HepG2 (cell line): ENCODE data around the gene IFIT5. TPM values are rescaled to one million over a fixed set of nuclear protein-coding genes. Genes with fewer than 3 reads are reported as not detected.

Experiments
- ETV6 ChIP-seq: sonication (generic); formaldehyde crosslinking; conservative IDR thresholded peaks from 2 replicates; pipeline ENCODE4 v1.4.0; 2020; ENCODE audit warnings: missing genetic modification reagents
- HIVEP1 ChIP-seq: sonication (generic); formaldehyde crosslinking; IDR thresholded peaks from 2 replicates; pipeline ENCODE4 v1.4.0; 2020; ENCODE audit warnings: mild to moderate bottlenecking, missing genetic modification reagents
- KDM5A ChIP-seq: fragments of 200-600 bp; sonication (generic); IDR thresholded peaks from 2 replicates; pipeline ENCODE4 v1.7.0; 2018; ENCODE audit warnings: antibody characterized with exemption, mild to moderate bottlenecking, low read length, borderline replicate concordance
- POLR2G ChIP-seq: fragments of 200-400 bp; formaldehyde crosslinking; IDR thresholded peaks from 2 replicates; pipeline ENCODE4 v1.6.1; 2018; ENCODE audit warnings: mild to moderate bottlenecking, low read depth, low read length, moderate library complexity
- TCF12 ChIP-seq, 2 experiments: fragments of 450-650 bp in 1 of 2; sonication (generic) in 1 of 2; formaldehyde crosslinking in 1 of 2; IDR thresholded peaks; 2 replicates each; pipeline versions ENCODE4 v1.6.1 to v1.8.0; 2017 to 2022; ENCODE audit warnings: antibody characterized with exemption in 1 of 2, mild to moderate bottlenecking in 1 of 2, missing genetic modification reagents in 1 of 2, moderate library complexity in 1 of 2
- TOPORS ChIP-seq: sonication (generic); formaldehyde crosslinking; IDR thresholded peaks from 2 replicates; pipeline ENCODE4 v1.8.0; 2023; ENCODE audit warnings: mild to moderate bottlenecking, missing genetic modification reagents
- YEATS2 ChIP-seq: sonication (generic); formaldehyde crosslinking; IDR thresholded peaks from 2 replicates; pipeline ENCODE4 v1.4.0; 2020; ENCODE audit warnings: missing genetic modification reagents, borderline replicate concordance
- ZC3H13 ChIP-seq: sonication (generic); formaldehyde crosslinking; IDR thresholded peaks from 2 replicates; pipeline ENCODE4 v1.8.1; 2023; ENCODE audit warnings: mild to moderate bottlenecking, missing genetic modification reagents, moderate library complexity
- ZEB1 ChIP-seq: IDR thresholded peaks from 2 replicates; pipeline ENCODE4 v1.6.1; 2012; ENCODE audit warnings: mild to moderate bottlenecking, low read depth, inconsistent platforms; ENCODE audit not compliant: insufficient replicate concordance
- ZIK1 ChIP-seq: sonication (generic); formaldehyde crosslinking; IDR thresholded peaks from 2 replicates; pipeline ENCODE4 v1.5.0; 2020; ENCODE audit warnings: mild to moderate bottlenecking, low read depth, missing genetic modification reagents, borderline replicate concordance
- ZMYM4 ChIP-seq: sonication (generic); formaldehyde crosslinking; IDR thresholded peaks from 2 replicates; pipeline ENCODE4 v1.8.1; 2023; ENCODE audit warnings: mild to moderate bottlenecking, missing genetic modification reagents
- ZNF121 ChIP-seq: sonication (generic); formaldehyde crosslinking; IDR thresholded peaks from 2 replicates; pipeline ENCODE4 v1.5.0; 2020; ENCODE audit warnings: mild to moderate bottlenecking, missing genetic modification reagents
- ZNF558 ChIP-seq: sonication (generic); formaldehyde crosslinking; IDR thresholded peaks from 2 replicates; pipeline ENCODE4 v1.9.0; 2022; ENCODE audit warnings: mild to moderate bottlenecking, missing genetic modification reagents, borderline replicate concordance
- ZSCAN9 ChIP-seq: IDR thresholded peaks from 2 replicates; pipeline ENCODE4 v1.6.1; 2016; ENCODE audit warnings: borderline replicate concordance
- polyA plus RNA-seq, 8 experiments: library from polyadenylated mRNA; depleted of rRNA in 3 of 8; stranded (reverse) in 7 of 8; unstranded in 1 of 8; fragments of >200 nt; fragmentation: Illumina TruSeq in 4 of 8; extraction: Trizol in 4 of 8; gene quantifications; 2 replicates each; pipeline versions ENCODE4 v1.2.1 to v1.2.3, GENCODE V29; 2011 to 2016; ENCODE audit warnings: low read depth in 4 of 8, missing spikeins in 1 of 8, mixed read lengths in 1 of 8; ENCODE audit not compliant: insufficient read depth in 1 of 8
- total RNA-seq, 5 experiments: library from RNA; depleted of rRNA; stranded (reverse); fragments of >200 nt; fragmentation: Illumina TruSeq; extraction: Trizol; gene quantifications; 2 replicates each; pipeline ENCODE4 v1.2.3, GENCODE V29; 2016; ENCODE audit warnings: low read depth in 1 of 5
- TF ChIP-seq, protein P1 (sequence below): sonication (generic); formaldehyde crosslinking; IDR thresholded peaks from 2 replicates; pipeline ENCODE4 v1.4.0; 2020; ENCODE audit warnings: missing genetic modification reagents, borderline replicate concordance
- TF ChIP-seq, protein P2 (sequence below): IDR thresholded peaks from 2 replicates; pipeline ENCODE4 v1.6.1; 2012; ENCODE audit warnings: low read length, improper control_type of control experiment
- TF ChIP-seq, protein P3 (sequence below): IDR thresholded peaks from 2 replicates; pipeline ENCODE4 v1.6.1; 2018; ENCODE audit warnings: missing genetic modification reagents, mild to moderate bottlenecking, missing compliant biosample characterization
- TF ChIP-seq, protein P4 (sequence below): sonication (generic); formaldehyde crosslinking; IDR thresholded peaks from 2 replicates; pipeline ENCODE4 v1.4.0; 2020; ENCODE audit warnings: mild to moderate bottlenecking, missing genetic modification reagents, borderline replicate concordance
- TF ChIP-seq, protein P5 (sequence below): sonication (generic); IDR thresholded peaks from 2 replicates; pipeline ENCODE4 v1.6.1; 2016; ENCODE audit warnings: low read depth, borderline replicate concordance

IFIT5 gene
- total and polyA plus RNA-seq, 2 of the 13 experiments (the other 11 are each of a cell fraction or from before 2014, with no cell fraction given) = 2.2 to 8.3 TPM

DNA sequence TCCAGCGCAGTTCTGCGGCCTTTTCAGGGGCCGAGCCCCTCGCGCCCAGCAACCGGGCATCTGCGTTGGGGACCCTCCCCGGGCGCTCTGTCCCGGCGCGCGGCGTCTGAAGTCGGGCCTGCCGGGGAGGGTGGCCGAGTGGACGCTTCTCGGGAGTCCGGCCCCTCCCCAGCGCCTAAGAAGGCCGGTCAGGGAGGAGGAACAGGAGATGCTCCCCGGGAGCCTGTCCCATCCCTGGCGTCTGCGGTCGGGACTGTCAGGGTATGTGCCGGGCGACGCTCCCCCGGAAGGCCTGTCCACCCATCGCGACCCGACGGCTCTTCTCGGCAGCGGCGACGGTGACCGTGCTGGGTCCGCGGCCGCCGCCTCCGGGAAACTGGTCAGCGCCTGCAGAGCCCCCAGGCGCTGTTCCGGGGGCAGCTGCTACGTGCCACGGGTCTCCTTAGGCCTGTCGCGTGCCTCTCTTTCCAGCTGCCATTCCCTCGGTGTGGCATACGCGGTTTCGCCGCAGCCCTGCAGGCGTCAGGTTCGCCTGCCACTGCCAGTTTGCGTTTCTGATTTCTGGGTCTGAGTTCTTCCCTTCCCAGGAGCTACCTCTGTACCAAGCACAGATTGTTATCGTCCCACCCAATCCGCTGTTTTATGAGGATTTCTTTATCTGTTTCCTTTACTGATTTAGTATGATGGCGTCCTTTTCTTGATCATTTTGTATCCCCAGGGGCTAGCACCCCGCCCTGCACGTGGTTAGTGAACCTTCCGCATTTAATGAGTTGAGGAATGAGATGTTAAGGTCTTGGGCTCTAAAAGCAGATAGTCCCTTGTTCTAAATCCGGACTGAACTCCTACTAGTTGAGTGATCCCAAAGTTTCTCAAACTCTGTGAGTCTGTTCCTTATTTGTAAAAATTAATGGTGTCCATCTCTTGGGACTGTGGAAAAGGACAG is 782 bp downstream of the IFIT5 start (continued):
- TF ChIP-seq, protein P1, sequence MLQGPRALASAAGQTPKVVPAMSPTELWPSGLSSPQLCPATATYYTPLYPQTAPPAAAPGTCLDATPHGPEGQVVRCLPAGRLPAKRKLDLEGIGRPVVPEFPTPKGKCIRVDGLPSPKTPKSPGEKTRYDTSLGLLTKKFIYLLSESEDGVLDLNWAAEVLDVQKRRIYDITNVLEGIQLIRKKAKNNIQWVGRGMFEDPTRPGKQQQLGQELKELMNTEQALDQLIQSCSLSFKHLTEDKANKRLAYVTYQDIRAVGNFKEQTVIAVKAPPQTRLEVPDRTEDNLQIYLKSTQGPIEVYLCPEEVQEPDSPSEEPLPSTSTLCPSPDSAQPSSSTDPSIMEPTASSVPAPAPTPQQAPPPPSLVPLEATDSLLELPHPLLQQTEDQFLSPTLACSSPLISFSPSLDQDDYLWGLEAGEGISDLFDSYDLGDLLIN (CRISPR knock-in tag) = no peak
- peak; percentile 55; the same call in 1 of the 2 replicates for TF ChIP-seq ZIK1 (CRISPR knock-in tag)
- TF ChIP-seq KDM5A = no peak
- peak; percentile 67; the same call in 1 of the 2 replicates for TF ChIP-seq ZC3H13 (CRISPR knock-in tag)
- no peak for TF ChIP-seq ZEB1
- peak; percentile 32; the same call in 1 of the 2 replicates for TF ChIP-seq HIVEP1
- TF ChIP-seq, protein P2, sequence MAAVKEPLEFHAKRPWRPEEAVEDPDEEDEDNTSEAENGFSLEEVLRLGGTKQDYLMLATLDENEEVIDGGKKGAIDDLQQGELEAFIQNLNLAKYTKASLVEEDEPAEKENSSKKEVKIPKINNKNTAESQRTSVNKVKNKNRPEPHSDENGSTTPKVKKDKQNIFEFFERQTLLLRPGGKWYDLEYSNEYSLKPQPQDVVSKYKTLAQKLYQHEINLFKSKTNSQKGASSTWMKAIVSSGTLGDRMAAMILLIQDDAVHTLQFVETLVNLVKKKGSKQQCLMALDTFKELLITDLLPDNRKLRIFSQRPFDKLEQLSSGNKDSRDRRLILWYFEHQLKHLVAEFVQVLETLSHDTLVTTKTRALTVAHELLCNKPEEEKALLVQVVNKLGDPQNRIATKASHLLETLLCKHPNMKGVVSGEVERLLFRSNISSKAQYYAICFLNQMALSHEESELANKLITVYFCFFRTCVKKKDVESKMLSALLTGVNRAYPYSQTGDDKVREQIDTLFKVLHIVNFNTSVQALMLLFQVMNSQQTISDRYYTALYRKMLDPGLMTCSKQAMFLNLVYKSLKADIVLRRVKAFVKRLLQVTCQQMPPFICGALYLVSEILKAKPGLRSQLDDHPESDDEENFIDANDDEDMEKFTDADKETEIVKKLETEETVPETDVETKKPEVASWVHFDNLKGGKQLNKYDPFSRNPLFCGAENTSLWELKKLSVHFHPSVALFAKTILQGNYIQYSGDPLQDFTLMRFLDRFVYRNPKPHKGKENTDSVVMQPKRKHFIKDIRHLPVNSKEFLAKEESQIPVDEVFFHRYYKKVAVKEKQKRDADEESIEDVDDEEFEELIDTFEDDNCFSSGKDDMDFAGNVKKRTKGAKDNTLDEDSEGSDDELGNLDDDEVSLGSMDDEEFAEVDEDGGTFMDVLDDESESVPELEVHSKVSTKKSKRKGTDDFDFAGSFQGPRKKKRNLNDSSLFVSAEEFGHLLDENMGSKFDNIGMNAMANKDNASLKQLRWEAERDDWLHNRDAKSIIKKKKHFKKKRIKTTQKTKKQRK = no peak
- TF ChIP-seq TOPORS (CRISPR knock-in tag) = 0 out of 2 replicates have a peak, but pooled peaks have one; percentile 7
- peak; percentile 43; the same call in 1 of the 2 replicates for TF ChIP-seq POLR2G
- no peak for TF ChIP-seq ZNF121 (CRISPR knock-in tag)
- TF ChIP-seq ZNF558 = no peak
- no peak for TF ChIP-seq ZSCAN9
- TF ChIP-seq YEATS2 = peak; percentile 38; the same call in 1 of the 2 replicates
- TF ChIP-seq, protein P3, sequence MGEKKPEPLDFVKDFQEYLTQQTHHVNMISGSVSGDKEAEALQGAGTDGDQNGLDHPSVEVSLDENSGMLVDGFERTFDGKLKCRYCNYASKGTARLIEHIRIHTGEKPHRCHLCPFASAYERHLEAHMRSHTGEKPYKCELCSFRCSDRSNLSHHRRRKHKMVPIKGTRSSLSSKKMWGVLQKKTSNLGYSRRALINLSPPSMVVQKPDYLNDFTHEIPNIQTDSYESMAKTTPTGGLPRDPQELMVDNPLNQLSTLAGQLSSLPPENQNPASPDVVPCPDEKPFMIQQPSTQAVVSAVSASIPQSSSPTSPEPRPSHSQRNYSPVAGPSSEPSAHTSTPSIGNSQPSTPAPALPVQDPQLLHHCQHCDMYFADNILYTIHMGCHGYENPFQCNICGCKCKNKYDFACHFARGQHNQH = no peak
- TF ChIP-seq, protein P4, sequence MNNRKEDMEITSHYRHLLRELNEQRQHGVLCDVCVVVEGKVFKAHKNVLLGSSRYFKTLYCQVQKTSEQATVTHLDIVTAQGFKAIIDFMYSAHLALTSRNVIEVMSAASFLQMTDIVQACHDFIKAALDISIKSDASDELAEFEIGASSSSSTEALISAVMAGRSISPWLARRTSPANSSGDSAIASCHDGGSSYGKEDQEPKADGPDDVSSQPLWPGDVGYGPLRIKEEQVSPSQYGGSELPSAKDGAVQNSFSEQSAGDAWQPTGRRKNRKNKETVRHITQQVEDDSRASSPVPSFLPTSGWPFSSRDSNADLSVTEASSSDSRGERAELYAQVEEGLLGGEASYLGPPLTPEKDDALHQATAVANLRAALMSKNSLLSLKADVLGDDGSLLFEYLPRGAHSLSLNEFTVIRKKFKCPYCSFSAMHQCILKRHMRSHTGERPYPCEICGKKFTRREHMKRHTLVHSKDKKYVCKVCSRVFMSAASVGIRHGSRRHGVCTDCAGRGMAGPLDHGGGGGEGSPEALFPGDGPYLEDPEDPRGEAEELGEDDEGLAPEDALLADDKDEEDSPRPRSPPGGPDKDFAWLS (CRISPR knock-in tag) = no peak
- TF ChIP-seq ZMYM4 (CRISPR knock-in tag) = peak; percentile 37; the same call in 1 of the 2 replicates
- TF ChIP-seq ETV6 (CRISPR knock-in tag) = no peak; the same call in 1 of the 2 replicates
- TF ChIP-seq TCF12 (IDR thresholded peaks at IDR 0.05) = no peak
- TF ChIP-seq TCF12 (CRISPR knock-in tag; IDR thresholded peaks at IDR 0.05) = no peak
- TF ChIP-seq, protein P5, sequence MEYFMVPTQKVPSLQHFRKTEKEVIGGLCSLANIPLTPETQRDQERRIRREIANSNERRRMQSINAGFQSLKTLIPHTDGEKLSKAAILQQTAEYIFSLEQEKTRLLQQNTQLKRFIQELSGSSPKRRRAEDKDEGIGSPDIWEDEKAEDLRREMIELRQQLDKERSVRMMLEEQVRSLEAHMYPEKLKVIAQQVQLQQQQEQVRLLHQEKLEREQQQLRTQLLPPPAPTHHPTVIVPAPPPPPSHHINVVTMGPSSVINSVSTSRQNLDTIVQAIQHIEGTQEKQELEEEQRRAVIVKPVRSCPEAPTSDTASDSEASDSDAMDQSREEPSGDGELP = no peak
